NCI-H774 (cell line): ENCODE results near the gene OR6C68.
"Not testable (repeated sequence)": the region's sequence is repeated elsewhere in the genome, so short reads cannot be mapped to it uniquely, and the experiment has no call there.

ENCODE experiments used
- DNase-seq: peaks from one replicate; lab custom pipeline; 2025; lab: John Stamatoyannopoulos, UW

The OR6C68 gene

GRCh38 chr12:55492078-55492477, at the start of gene OR6C68:
Gene OR6C68 (plus strand): TSS chr12:55492378. CDS start chr12:55492378, 0 bp downstream.
- no peak for DNase-seq

DNA sequence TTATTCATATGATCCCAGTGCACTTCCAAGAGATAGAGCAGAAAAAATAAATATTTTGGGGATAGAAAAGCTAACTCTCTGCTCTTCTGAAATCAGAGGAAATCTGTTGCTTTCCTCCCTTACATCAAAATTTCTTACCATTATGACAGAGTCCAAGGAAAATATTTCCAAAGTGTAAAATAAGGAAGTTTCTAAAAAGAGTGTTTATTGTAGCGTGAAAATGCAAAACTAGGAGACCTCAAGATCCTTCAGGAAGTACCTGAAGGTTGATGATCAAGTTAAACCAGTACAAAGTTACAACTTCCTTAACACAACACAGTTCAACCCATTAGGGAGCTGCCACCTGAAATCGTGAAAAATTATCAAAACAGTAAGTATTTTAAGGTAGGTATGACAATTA, 48.4 kb upstream of the OR6C68 start, which contains the start of gene OR6C2:
Gene OR6C2, plus strand, starts transcription at position 301 of the 400 bp plus-strand sequence. CDS start 8,138 bp downstream, outside the sequence.
- no peak for DNase-seq

GRCh38 chr12:55445357-55445756, 46.8 kb upstream of the OR6C68 start:
- DNase-seq = no peak

DNA sequence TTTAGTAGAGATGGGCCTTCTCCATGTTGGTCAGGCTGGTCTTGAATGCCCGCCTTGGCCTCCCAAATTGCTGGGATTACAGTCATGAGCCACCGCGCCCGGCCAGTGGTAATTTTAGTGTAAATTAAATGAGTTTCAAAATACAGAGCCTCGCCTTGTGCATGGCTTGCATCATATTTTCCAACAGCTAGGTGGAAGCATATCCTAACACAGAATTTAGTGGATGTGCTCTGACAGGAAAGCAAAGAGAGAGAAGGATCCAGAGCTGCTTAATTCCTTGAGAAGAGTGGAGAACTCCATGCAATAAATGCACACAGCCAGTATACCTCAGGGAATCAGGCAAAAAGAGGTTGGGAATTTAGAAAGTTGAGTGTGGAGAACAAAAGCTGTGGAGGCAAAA, 45.9 kb upstream of the OR6C68 start:
- DNase-seq = no peak

- DNase-seq = no peak
Observed at GRCh38 chr12:55448825-55449224, 43.4 kb upstream of the OR6C68 start.

DNA sequence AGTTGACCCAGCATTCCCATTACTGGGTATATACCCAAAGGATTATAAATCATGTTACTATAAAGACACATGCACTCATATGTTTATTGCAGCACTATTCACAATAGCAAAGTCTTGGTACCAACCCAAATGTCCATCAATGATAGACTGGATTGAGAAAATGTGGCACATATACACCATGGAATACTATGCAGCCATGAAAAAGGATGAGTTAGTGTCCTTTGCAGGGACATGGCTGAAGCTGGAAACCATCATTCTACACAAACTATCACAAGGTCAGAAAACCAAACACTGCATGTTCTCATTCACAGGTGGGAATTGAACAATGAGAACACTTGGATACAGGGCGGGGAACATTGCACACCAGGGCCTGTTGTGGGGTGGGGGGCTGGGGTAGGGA, 27.3 kb upstream of the OR6C68 start:
- DNase-seq = not testable (repeated sequence)

DNA sequence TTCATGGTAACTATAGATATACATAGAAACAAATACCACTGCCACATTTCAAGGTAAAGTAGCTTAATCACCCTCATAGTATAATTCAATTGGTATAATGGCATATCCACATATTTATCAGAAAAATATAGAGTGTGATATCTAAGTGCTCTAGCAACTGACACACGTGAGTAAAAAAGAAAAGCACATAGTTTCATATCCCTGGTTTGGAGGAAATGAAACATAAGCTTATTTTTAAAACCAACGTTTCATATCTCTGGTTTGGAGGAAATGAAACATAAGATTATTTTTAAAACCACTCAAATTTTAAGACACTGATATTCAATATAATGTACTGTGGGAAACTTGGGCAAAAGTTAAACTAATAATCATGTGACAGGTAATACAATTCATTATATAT, 24.3 kb upstream of the OR6C68 start:
- DNase-seq = no peak

DNA sequence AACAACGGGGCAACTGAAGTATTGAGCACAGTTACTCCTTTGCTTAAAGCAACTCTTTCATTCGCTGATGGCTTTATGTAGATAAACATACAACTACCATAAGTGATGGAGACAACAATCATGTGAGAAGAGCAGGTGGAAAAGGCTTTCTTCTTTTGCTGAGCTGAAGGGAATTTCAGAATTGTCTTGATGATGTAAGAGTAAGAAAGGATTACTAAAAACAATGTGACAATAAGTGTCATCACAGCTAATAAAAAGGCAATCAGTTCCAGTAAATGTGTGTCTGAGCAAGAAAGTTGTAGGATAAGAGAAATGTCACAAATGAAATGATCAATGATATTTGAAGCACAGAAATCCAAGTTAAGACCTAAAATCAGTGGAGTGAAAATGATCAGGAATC, 22.9 kb upstream of the OR6C68 start:
- no peak for DNase-seq

GRCh38 chr12:55470088-55470829, 21.9 kb upstream of the OR6C68 start, which contains the start of gene OR6C70:
Gene OR6C70 (minus strand): TSS chr12:55470138. CDS start chr12:55470138, 0 bp downstream.
- DNase-seq = no peak

DNA sequence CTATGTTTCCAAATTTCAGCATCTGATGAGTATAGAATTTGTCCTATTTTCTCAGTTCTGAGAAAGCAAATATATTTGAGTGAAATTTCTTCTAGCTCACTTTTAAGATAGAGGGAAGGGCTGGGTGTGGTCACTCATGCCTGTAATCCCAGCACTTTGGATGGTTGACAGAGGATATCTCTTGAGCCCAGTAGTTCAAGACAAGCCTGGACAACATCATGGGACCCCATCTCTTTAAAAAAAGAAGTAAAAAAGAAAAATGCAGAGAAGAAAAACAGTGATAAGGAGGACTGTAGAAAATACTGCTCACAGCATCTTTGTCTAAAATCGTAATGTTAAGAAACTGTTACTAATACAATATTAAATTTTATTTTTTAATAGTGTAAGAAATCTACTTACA, 19.9 kb upstream of the OR6C68 start:
- no peak for DNase-seq

DNA sequence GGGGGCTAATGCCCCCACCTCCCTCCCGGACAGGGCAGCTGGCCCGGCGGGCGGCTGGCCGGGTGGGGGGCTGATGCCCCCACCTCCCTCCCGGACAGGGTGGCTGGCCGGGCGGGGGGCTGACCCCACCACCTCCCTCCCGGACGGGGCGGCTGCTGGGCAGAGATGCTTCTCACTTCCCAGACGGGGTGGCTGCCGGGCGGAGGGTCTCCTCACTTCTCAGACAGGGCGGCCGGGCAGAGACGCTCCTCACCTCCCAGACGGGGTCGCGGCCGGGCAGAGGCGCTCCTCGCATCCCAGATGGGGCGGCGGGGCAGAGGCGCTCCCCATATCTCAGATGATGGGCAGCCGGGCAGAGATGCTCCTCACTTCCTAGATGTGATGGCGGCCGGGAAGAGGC, 13.0 kb upstream of the OR6C68 start:
- not testable (repeated sequence) for DNase-seq

DNA sequence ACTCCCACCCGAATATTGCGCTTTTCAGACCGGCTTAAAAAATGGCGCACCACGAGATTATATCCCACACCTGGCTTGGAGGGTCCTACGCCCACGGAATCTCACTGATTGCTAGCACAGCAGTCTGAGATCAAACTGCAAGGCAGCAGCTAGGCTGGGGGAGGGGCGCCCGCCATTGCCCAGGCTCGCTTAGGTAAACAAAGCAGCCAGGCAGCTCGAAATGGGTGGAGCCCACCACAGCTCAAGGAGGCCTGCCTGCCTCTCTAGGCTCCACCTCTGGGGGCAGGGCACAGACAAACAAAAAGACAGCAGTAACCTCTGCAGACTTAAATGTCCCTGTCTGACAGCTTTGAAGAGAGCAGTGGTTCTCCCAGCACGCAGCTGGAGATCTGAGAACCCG, 7.9 kb upstream of the OR6C68 start:
- not testable (repeated sequence) for DNase-seq

DNA sequence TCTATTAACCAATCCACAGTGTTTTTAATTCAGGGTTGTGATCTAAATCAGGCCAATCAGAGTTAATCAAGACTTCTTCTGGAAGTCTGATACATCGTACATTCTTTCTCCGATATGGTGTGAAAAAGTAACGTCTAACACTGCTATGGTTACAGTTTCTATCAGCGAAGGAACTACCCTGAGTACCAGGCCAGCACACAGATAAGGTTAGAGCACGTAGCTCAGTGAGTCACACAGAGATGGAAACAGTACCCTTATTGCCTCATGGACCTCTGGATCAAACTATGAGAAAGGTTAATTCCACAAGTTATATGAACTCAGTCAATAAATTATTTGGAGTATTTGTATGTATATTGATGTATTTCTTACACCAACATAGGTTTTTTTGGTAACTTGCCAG, 3.3 kb downstream of the OR6C68 start:
- DNase-seq = no peak

DNA sequence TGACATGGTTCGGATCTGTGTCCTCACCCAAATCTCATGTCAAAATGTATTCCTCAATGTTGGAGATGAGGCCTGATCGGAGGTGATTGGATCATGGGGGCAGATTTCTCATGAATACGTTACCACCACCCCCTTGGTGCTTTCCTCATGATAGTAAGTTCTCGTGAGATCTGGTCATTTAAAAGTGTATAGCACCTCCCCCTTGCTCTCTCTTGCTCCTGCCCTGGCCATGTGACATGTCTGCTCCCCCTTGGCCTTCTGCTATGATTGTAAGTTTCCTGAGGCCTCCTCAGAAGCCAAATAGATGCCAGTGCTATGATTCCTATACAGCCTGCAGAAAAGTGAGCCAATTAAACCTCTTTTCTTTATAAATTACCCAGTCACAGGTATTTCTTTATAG, 7.1 kb downstream of the OR6C68 start:
- no peak for DNase-seq

GRCh38 chr12:55499810-55500252, 7.7 kb downstream of the OR6C68 start:
- no peak for DNase-seq

GRCh38 chr12:55501601-55502000, 9.4 kb downstream of the OR6C68 start:
- DNase-seq = no peak

- DNase-seq = no peak
Observed at GRCh38 chr12:55515696-55516095, 23.5 kb downstream of the OR6C68 start.

GRCh38 chr12:55516391-55516790, 24.2 kb downstream of the OR6C68 start:
- no peak for DNase-seq
